GM12878 (cell line): Measurements from ENCODE around the gene SYPL1. TPM values are rescaled to one million over a fixed set of nuclear protein-coding genes. Genes with fewer than 3 reads are reported as not detected.

Experiments used
- ATAC-seq: fragments of 200-7000 bp; cut with Tn5 transposase; 3 replicates; pipeline ENCODE4 v1.9.1; 2020; ENCODE audit warnings: mild to moderate bottlenecking, moderate library complexity
- BruUV-seq: library from RNA; stranded (reverse); fragments of 400-500 nt; replicated peaks from 2 replicates; lab custom pipeline; 2021; lab: Mats Ljungman, UMichigan
- CTCF ChIA-PET: fragments of 300-600 bp; sonication (Branson Sonifier 250); formaldehyde crosslinking; extraction: SDS; loops from one replicate; lab custom pipeline; 2021; ENCODE audit warnings: inconsistent platforms; lab: Yijun Ruan, JAX
- POLR2A ChIA-PET: fragments of 350-600 bp; formaldehyde crosslinking; extraction: SDS; loops from one replicate; lab custom pipeline; 2021; ENCODE audit warnings: inconsistent platforms; lab: Charles Lee
- RAD21 ChIA-PET: fragments of 300-600 bp; sonication (Branson Sonifier 250); formaldehyde crosslinking; loops from one replicate; lab custom pipeline; 2023; ENCODE audit warnings: antibody characterized with exemption; ENCODE audit not compliant: unreplicated experiment; lab: Charles Lee
- SMC1A ChIA-PET: fragments of 300-600 bp; sonication (Branson Sonifier 250); formaldehyde crosslinking; loops from one replicate; lab custom pipeline; 2023; ENCODE audit not compliant: unreplicated experiment, uncharacterized antibody; lab: Charles Lee
- DNase-seq: peaks from one replicate; pipeline ENCODE4 v3.0.0-alpha.2; 2011; ENCODE audit warnings: low read depth, low spot score
- FAIRE-seq: peaks from 3 replicates; lab custom pipeline; 2011; peaks lifted over from hg19 to GRCh38; lab: Jason Lieb, UNC
- H2AFZ ChIP-seq: 2 replicates; pipeline ENCODE4 v1.6.0; 2011; ENCODE audit warnings: low read depth, low read length, control low read depth; ENCODE audit not compliant: control insufficient read depth
- H3K27ac ChIP-seq: 2 replicates; pipeline ENCODE4 v1.5.1; 2011; ENCODE audit warnings: control low read depth; ENCODE audit not compliant: control insufficient read depth, insufficient read depth
- H3K27me3 ChIP-seq, 2 experiments: replicated peaks in 1 of 2; 2 replicates each; pipeline versions ENCODE4 v1.6.0 to v1.6.1; 2011; ENCODE audit warnings: low read length in 1 of 2; ENCODE audit not compliant: control insufficient read depth in 2 of 2, insufficient read depth in 2 of 2
- H3K36me3 ChIP-seq, 2 experiments: 2 replicates each; pipeline ENCODE4 v1.5.1; 2011; ENCODE audit warnings: low read length in 1 of 2; ENCODE audit not compliant: control insufficient read depth in 2 of 2, insufficient read depth in 2 of 2
- H3K4me1 ChIP-seq: 2 replicates; pipeline ENCODE4 v1.6.1; 2011; ENCODE audit warnings: mild to moderate bottlenecking, low read length, moderate library complexity, mixed read lengths; ENCODE audit not compliant: control insufficient read depth, insufficient read depth
- H3K4me2 ChIP-seq: 2 replicates; pipeline ENCODE4 v1.6.0; 2011; ENCODE audit warnings: control low read depth; ENCODE audit not compliant: control insufficient read depth, insufficient read depth
- H3K4me3 ChIP-seq: fragments of 200-600 bp; sonication (generic); 2 replicates; pipeline ENCODE4 v1.5.1; 2016
- H3K79me2 ChIP-seq: 2 replicates; pipeline ENCODE4 v1.6.0; 2011; ENCODE audit warnings: low read length; ENCODE audit not compliant: control insufficient read depth, insufficient read depth
- H3K9ac ChIP-seq: 2 replicates; pipeline ENCODE4 v1.8.0; 2011; ENCODE audit warnings: low read length, control low read depth, mixed read lengths; ENCODE audit not compliant: control insufficient read depth, insufficient read depth
- H3K9me3 ChIP-seq: replicated peaks from 3 replicates; pipeline ENCODE4 v1.5.1; 2011; ENCODE audit warnings: mild to moderate bottlenecking, low read length; ENCODE audit not compliant: control insufficient read depth, insufficient read depth
- H4K20me1 ChIP-seq: 2 replicates; pipeline ENCODE4 v1.6.0; 2011; ENCODE audit not compliant: control insufficient read depth, insufficient read depth
- BCL3 ChIP-seq: IDR thresholded peaks from 2 replicates; pipeline ENCODE4 v1.6.1; 2011; ENCODE audit warnings: borderline replicate concordance, low read depth, mild to moderate bottlenecking, moderate library complexity, low read length; ENCODE audit not compliant: insufficient read depth, poor library complexity, severe bottlenecking
- CEBPB ChIP-seq, 2 experiments: fragments of 150-350 bp in 1 of 2; IDR thresholded peaks; 2 replicates each; pipeline ENCODE4 v1.6.1; 2012 to 2014; ENCODE audit warnings: low read depth in 2 of 2, low read length in 2 of 2, borderline replicate concordance in 1 of 2, inconsistent platforms in 1 of 2
- CHD4 ChIP-seq: fragments of 200-600 bp; sonication (generic); IDR thresholded peaks from 2 replicates; pipeline ENCODE4 v1.6.1; 2016; ENCODE audit warnings: mild to moderate bottlenecking
- FOS ChIP-seq: IDR thresholded peaks from 3 replicates; pipeline ENCODE4 v1.6.1; 2011; ENCODE audit warnings: borderline replicate concordance; ENCODE audit not compliant: insufficient read length; ENCODE audit errors: extremely low read depth
- LARP7 ChIP-seq: fragments of 450-650 bp; IDR thresholded peaks from 2 replicates; pipeline ENCODE4 v1.6.1; 2017; ENCODE audit warnings: mild to moderate bottlenecking
- NBN ChIP-seq: fragments of 450-650 bp; IDR thresholded peaks from 2 replicates; pipeline ENCODE4 v1.6.1; 2016
- NFYB ChIP-seq: IDR thresholded peaks from 2 replicates; pipeline ENCODE4 v1.6.1; 2011; ENCODE audit warnings: low read depth, mild to moderate bottlenecking, low read length, improper control_type of control experiment, moderate library complexity; ENCODE audit not compliant: insufficient read depth
- RBBP5 ChIP-seq: fragments of 200-600 bp; sonication (generic); conservative IDR thresholded peaks from 2 replicates; pipeline ENCODE4 v1.6.1; 2016
- RCOR1 ChIP-seq: conservative IDR thresholded peaks from 2 replicates; pipeline ENCODE4 v1.6.1; 2012; ENCODE audit warnings: low read depth, low read length, improper control_type of control experiment
- TCF12 ChIP-seq: IDR thresholded peaks from 2 replicates; pipeline ENCODE4 v1.6.1; 2011; ENCODE audit warnings: low read depth, mild to moderate bottlenecking, low read length
- TCF7 ChIP-seq: IDR thresholded peaks from 2 replicates; pipeline ENCODE4 v1.6.1; 2014; ENCODE audit warnings: antibody characterized with exemption, borderline replicate concordance
- WGBS: methylation state at CpG from one replicate; pipeline ENCODE4 v1.1.6; 2016; ENCODE audit warnings: low lambda C conversion rate; ENCODE audit not compliant: insufficient replicate concordance, insufficient coverage; ENCODE audit errors: missing lambda C conversion rate; 5-methylcytosine and 5-hydroxymethylcytosine counted together
- in situ Hi-C: fragments of 300-500 bp; cut with MboI; formaldehyde crosslinking; loops from 9 replicates; pipeline ENCODE4 v1.14.3; 2018; ENCODE audit warnings: mixed read lengths
- intact Hi-C: fragments of 100-400 bp; cut with micrococcal nuclease; formaldehyde crosslinking; loops from one replicate; pipeline ENCODE4 v1.14.2; 2022; ENCODE audit not compliant: unreplicated experiment
- polyA plus RNA-seq, 11 experiments: library from polyadenylated mRNA; depleted of rRNA in 4 of 11; unstranded in 6 of 11; stranded (reverse) in 5 of 11; fragments of >200 nt; fragmentation: Nextera tagmentation in 4 of 11; fragmentation: Illumina TruSeq in 1 of 11; extraction: Ambion mirVana in 4 of 11; extraction: Trizol in 1 of 11; gene quantifications; 1 replicate in 1 of 11; 2 replicates in 10 of 11; pipeline versions ENCODE4 v1.2.1 to v1.2.3, GENCODE V29; 2011 to 2016; ENCODE audit warnings: inconsistent platforms in 2 of 11, missing spikeins in 2 of 11, low read depth in 1 of 11
- total RNA-seq, 4 experiments: library from RNA; depleted of rRNA in 3 of 4; stranded (reverse); fragments of >200 nt in 3 of 4; fragmentation: Illumina TruSeq in 1 of 4; extraction: Trizol in 1 of 4; gene quantifications; 2 replicates each; pipeline versions ENCODE4 v1.2.1 to v1.2.3, GENCODE V29; 2013 to 2021

Gene SYPL1
- total and polyA plus RNA-seq, 10 of the 15 experiments (the other 5 are each of a cell fraction or from before 2014, with no cell fraction given), result 34.5 to 177 (median 87.3) TPM

- no TSS peak for BruUV-seq
These were observed 39.6 kb upstream of the SYPL1 start for GRCh38 chr7:106151459-106152312.

More at GRCh38 chr7:106151459-106152312, 39.6 kb upstream of the SYPL1 start:
- CTCF ChIA-PET, result interaction anchor here (1.2 to 9.4 kb wide), 9 partner anchors 15 to 109 kb away, joined by 3 to 288 read pairs (median 24); no protein-coding TSS in a partner anchor
- TF ChIP-seq TCF7 (no peak), TCF12 (no peak), RCOR1 (no peak), CEBPB (IDR thresholded peaks at IDR 0.05; ENCODE audit: borderline replicate concordance in 1 of 2, low read depth in 2 of 2, low read length in 2 of 2) (no peak), NFYB (no peak), RBBP5 (no peak), NBN (no peak), LARP7 (no peak), BCL3 (no peak), FOS (no peak), CHD4 (no peak)
- TF ChIP-seq, all 136 proteins: peak for 0
- ChIA-PET RAD21 (interaction anchor here (1.1 to 6.8 kb wide), 5 partner anchors 15 to 108 kb away, joined by 3 to 133 read pairs (median 60); partner anchors contain the start of gene SYPL1), POLR2A (interaction anchor here (1.5 kb wide), 1 partner anchor 39 kb away, joined by 3 read pairs; the partner anchor contains the start of gene SYPL1), SMC1A (interaction anchor here (1.2 to 10.0 kb wide), 9 partner anchors 8 to 109 kb away, joined by 3 to 223 read pairs (median 5); no protein-coding TSS in a partner anchor)
- Histone ChIP-seq H3K27me3 (no peaks in the 10 kb centered on the region), H3K9ac (no peak overlapping the region; the same call in 1 of the 2 replicates), H3K9me3 (no peaks in the 10 kb centered on the region), H3K4me1 (peaks cover 25% of the 10 kb centered on the region), H3K27ac (no peak overlapping the region), H3K4me2 (no peak overlapping the region), H2AFZ (no peak overlapping the region), H3K79me2 (no peaks in the 10 kb centered on the region), H4K20me1 (no peaks in the 10 kb centered on the region), H3K4me3 (no peak overlapping the region), H3K36me3 (no peaks in the 10 kb centered on the region)
- FAIRE-seq (no peak), ATAC-seq (no peak), DNase-seq (no peak)
- WGBS, result 78% methylated on average over 7 of the region's 7 CpGs
- intact Hi-C loops, result loop anchor here (2.0 to 5.0 kb wide), 2 partner anchors 41 to 389 kb away; no protein-coding TSS in a partner anchor
- in situ Hi-C loops, result loop anchor here (5.0 kb wide), 1 partner anchor 94 kb away; no protein-coding TSS in a partner anchor
